GM10847 (cell line): Measurements from ENCODE around the gene TMEM17.

Experiments used
- POLR2A ChIP-seq: IDR thresholded peaks from 2 replicates; pipeline ENCODE4 v1.6.1; 2011; ENCODE audit not compliant: insufficient read length; ENCODE audit errors: extremely low read depth

Gene TMEM17

DNA sequence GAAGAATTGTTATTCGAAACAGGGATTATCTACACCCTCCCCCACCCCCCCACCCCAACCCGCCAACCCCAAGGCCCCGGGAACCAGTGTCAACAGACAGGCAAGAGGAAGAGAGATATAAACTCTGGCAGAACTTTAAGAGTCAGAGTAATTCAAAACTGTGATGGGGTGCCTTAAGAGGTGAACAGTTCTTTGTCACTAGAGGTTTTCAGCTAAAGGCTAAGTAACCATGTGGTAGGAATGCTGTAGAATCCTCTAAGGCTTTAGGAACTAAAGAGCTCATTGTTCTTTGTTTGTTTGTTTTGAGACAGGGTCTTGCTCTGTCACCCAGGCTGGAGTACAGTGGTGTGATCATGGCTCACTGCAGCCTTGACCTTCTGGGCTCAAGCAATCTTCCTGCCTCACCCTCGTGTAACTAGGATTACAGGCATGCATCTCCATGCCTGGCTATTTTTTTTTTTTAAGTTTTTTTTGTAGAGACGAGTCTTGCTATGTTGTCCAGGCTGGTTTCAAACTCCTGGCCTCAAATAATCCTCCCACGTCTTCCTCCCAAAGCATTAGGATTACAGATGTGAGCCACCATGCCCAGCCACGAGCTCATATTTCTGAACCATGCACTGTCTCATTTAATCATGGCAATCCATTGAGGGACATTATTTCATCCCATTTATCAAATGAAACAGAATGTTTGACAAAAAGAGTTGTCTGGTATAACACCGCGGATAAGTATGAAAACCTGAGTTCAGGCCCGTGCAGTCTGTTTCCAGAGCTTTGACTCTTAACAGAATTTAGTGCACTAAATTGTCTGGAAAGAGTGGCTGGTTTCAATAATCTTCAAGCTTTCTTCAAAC, 20.8 kb upstream of the TMEM17 start:
- TF ChIP-seq POLR2A: no peak

DNA sequence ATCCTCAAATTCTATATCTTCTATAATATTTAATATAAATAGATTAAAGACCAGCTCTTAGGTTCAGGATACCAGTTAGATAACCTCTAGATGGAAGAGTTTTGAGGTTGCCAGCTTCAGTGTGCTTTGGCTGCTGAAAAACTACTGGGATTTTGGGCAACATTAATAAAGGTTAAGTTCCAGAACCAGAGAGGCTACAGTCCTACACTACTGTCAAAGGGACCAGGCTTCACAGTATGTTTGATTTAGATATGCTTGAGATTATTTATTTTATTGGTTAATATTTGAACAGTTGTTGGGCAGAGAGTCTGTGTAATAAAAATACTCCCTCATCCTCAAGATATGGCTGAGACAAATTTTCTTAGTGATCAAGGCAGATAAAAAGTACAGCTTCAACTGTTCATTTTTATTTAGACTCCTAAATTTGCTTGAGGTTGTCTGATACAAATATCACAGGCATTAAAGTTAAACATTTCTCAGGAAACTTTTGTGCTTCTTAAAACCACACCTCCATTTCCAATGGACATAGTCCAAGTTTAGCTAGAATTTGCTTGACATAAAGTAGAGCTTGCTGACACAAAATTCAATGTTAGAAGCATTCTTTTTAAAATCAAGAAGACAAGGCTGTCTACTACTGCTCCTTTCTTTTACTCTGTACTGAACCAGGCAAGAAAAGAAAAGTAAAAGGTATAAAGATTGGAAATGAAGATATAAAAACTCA, 19.7 kb upstream of the TMEM17 start:
- no peak for TF ChIP-seq POLR2A

DNA sequence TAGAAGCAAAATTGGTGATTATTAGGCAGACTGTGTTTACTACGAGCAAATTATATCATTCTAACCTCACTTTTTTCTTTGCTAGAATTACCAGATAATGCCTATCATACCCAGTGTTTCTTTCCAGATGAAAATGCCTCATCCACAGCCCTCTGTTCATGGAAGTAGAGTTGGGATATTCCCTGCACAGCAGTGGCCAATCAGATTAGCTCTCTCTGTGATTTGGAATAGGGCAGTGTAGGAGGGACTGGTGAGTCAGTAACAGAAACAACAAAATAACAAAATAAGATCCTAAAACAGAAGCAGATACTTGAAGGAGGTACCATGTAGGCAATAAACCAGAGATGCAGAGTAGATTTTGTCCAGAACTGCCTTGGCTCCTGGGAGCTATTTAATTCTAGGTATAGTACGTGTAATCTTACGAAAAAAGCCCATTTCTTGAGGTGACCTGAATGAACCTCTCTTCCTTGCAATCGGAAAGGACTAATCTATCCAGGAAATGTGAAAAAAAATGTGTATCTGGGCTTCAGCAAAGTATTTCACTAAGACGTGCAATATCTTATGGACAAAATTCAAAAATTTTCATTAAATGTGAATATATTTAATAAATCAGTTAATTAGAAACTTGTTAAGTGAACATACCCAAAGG, 18.4 kb upstream of the TMEM17 start:
- TF ChIP-seq POLR2A: no peak

DNA sequence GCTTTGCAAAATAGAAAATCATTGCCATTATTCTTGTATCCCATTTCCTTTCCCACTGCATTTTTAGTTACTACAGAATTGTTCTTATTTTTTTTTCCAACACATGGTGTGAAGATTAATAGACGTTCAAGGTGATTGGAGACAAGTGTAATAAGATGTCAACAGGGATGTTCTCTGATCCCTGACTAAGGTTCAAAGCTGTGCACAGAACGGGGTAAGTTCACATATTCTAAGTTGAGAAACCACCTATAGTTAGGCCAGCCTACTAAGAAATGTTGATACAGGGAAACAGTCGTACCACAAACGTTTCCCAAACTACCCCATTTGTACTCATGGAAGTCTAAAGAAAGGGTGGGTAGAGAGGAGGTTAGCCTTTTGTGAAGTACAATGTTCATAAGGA, 6.4 kb upstream of the TMEM17 start:
- no peak for TF ChIP-seq POLR2A

DNA sequence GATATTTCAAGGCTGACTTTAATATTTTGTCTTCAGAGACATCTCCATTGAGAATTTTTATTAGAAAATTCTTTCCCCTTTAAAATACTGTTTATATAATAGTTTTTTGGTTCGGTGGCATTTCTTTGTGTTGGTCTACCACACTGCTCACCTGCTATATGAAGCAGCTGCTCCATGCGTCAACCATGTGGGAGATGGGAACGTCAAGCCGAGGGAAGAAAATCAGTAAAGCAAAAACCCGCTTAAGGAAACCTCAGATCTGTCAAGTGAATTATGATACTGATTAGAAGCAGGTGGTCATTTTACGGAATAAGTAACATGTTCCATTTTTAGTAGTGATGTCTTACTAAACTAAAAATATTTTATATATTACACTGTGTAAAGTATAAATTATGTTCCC, 5.6 kb upstream of the TMEM17 start:
- no peak for TF ChIP-seq POLR2A

DNA sequence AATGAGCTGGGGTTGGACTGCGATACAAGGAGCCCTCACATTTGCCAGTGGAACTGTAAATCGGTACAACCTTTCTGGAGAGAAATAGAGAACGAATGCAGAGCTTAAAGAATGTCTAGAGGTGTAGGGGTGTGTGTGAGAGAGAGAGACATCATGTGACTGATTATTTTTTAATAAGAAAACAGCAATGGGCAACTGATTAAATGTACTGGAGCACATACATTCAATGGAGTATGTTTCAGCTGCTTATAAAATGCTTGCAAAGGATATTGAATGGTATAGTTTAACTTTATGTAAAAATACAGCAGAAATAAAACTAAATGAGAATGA, 391 bp upstream of the TMEM17 start:
- TF ChIP-seq POLR2A: no peak

DNA sequence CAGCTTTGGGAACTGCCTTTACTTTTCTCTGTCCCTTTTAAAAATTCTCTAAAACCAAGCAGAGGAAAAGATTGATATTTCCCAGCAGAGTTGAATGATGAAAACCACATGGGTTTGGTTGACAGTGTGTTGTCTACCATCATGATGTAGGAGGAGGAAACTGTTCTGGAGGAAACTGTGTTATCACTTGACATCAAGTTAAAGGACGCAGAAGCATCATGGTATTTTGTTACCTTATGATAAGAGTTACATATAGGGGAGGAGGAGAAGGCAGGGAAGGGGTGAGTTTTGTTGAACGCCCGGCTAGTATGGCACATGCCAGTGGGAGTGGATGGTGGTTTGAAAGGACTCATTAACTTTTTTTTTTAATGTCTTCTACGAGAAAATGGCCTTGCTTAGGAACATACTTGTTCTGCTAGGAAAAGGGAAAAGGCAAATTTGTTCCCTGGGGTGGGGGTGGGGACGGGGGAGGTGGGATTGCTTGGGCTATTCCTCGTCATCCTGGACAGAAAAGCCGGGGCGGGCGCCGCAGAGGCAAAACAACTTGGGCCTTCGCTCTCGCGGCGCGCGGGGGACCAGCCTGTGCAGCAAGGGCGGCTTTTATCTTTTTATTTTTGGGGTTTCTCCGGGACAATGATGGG, 766 bp downstream of the TMEM17 start:
- TF ChIP-seq POLR2A: no peak

DNA sequence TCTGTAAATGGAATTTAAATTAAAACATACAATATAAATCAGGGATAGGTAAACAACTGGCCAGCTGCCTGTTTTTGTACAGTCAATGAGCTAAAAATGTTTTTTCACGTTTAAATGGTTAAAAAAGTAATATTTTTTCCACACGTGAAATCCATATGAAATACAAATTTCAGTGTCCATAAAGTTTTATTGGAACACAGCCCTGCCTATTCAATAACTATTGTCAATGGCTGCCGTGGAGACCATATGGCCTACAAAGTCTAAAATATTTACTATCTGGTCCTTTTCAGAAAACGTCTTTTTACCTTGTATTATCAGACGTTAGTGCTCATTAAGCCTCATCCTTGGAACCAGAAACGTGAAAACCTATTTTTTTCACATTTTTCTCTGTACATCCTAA, 1.3 kb downstream of the TMEM17 start:
- no peak for TF ChIP-seq POLR2A

DNA sequence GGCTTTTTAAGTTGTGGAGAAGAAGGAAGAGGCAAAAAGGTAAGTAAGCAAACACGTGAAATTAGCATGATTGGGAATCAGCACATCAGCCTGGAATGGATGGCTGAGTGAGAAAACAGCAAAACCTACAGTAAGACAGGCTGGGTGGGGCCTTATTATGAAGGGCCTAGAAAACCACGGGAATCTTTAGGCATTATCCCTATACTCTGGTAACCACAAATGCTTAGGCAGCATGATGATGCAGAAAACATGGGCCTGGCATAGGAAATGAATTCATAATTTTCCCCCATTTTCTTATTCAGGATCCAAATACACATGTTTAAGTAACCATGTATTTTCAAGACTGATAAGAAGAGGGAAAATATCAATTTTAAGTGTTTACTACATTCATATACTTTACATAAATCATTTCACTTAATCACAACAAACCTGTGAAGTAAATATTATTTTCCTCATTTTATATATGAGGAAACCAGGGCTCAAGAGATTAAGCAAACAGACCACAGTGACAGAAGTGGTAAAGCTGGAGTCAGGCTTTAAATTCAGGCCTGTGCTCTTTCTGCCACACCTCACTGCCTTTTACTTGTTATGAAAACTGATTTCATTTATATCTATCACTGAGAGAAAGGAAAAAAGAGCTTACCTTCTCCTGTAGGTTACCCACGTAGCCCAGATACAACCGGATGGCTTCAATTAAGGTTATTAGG, 4.0 kb downstream of the TMEM17 start:
- no peak for TF ChIP-seq POLR2A

DNA sequence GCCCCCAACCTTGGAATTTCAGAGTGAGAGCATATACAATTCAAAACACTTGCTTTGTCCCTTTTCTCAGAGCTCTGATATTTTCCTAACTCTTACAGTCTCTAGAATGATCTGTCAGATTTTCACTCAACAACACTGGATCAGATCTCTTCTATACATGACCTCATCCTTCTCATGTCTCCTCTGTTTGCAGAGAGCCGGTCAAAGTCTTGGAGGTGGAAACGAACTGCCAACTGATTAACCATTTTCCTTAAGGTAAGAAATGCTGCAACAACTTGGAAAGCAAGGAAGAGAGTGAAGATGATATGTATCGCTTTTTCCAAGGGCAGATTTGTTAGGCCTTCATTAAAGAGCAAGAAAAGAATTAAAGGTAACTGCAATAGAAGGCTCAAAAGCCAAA, 4.9 kb downstream of the TMEM17 start:
- no peak for TF ChIP-seq POLR2A

DNA sequence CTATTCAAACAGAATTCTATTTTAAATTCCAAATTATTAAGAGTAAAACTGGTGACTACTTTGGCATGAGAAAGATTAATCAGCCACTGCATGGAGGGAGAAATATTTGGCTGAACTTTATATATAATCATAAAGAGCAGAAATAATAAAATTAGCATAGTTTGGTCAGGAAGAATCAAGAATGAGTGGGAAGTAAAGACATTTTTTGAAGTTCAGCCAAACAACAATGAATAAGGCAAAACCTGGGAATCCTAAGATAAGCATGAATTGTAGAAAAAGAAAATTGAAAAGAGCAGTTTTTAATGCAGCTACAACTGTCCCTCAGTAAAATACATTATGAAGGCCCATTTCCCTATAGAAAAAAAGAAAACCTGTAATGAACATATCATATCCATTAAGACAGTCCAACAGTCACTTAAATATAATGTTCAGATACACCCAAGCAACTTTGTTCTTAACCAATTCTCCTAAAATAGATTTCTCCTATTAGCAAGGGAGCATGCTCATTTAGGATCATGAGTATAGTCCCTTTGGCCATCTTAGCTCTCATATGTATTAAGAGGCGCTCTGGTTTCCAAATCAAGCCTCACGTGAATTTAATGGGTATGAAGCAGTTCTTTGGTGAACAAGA, 6.5 kb downstream of the TMEM17 start:
- no peak for TF ChIP-seq POLR2A

DNA sequence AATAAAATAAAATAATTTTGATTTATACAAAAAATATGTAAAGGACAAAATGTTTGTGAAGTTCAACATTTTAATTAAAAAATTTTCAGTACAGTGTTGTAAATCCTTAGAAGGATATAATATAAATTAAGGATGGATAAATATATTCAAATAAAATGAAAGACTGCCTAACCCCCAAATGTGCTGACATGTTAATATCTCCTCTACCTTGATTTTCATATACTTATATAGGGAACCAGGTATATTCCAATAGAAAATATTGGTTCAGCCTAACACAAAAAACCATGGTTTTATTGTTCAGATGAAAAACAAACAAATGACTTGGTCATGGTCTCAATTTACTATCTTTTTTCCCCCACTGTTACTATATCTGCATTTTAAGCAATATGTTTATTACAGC, 7.3 kb downstream of the TMEM17 start:
- no peak for TF ChIP-seq POLR2A

DNA sequence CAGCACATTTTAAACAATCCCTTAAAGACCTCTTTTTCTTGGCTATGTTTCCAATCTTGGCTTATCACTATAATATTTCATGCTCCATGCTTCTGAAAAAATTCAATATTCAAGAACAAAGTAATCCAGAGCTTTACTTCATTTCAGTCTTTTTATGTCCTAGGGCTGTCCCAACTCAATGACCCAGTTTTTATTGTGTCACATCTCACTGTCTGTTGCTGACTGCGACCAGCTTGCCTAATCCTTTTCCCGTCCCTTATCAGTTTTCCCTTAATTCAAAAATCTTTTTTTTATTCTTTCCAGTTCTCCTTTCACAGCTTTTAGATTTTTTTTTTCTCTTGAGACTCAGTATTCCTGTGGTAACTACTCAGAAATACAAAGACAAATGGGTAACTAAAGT, 10.2 kb downstream of the TMEM17 start:
- TF ChIP-seq POLR2A: no peak

DNA sequence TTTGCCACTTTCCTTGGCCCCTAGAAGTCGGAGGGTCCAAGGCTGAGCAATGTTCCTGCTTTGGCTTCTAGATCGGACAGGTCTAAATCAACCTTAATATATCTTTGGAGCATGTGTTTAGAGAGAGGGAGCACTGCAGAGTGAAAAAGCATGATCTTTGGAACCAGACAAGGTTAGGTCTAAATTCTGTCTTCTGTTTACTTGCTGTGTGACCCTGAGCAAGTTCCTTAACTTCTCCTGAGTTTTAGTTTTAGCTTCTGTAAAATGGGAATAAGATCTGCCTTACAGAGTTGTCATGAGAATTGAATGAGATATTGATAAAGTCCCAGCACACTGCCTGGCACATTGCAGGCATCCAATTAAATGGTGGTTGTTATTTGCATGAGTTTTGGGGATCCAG, 13.9 kb downstream of the TMEM17 start:
- TF ChIP-seq POLR2A: no peak

DNA sequence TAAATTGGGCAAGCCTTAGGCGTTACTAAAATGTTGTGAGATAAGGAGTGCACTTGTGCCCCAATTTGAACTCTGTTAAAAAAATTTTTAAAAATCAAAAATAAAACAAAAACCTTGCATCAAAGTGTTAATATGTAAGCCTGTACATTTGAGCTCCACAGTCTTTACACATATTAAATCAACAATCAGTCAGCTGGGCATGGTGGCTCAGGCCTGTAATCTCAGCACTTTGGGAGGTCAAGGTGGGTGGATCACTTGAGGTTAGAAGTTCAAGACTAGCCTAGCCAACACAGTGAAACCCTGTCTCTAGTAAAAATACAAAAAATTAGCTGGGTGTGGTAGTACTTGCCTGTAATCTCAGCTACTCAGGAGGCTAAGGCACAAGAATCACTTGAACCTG, 16.3 kb downstream of the TMEM17 start:
- TF ChIP-seq POLR2A: no peak

DNA sequence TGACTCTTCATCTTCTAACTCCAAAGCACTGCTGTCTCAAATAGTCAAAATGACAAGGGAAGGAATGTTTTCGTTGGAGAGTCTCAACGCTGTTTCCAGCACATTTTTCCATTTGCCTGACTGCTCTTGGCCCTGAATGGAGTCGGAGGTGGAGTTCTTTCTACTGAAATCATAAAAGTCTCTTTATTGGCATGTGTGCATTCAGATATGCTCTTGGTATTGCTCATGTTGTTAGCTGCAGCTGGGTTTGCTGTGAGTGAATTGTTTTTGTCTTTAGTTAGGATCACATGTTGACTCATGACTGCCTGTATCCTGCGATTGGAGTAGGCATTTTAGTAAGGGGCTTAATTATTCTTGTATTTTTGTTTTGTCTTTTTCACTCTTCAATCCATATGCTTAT, 16.8 kb downstream of the TMEM17 start:
- TF ChIP-seq POLR2A: no peak

DNA sequence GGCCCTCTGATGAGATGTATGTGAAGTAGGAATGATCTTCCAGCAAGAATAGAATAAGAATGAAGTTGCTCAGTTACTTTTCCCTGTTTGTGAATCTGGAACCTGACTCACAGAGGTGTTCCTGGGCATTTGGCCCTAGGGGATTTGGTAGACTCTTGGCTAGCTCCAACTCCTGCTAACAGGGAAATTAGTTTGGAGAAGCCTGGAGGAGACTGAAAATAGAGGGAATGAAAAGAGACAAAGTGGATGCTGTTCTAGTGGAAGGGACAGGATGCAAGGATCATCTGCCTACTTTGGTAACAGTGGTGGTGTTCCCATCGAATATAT, 19.6 kb downstream of the TMEM17 start:
- no peak for TF ChIP-seq POLR2A
